HG03066 (cell line): ENCODE results near the gene PARD6G.
"Not testable (repeated sequence)": the region's sequence is repeated elsewhere in the genome, so short reads cannot be mapped to it uniquely, and the experiment has no call there.

Source experiments
- ATAC-seq: cut with Tn5 transposase; IDR thresholded peaks from one replicate; pipeline ENCODE4 v1.9.1; 2021; ENCODE audit warnings: low read depth; ENCODE audit not compliant: unreplicated experiment

Gene PARD6G

DNA sequence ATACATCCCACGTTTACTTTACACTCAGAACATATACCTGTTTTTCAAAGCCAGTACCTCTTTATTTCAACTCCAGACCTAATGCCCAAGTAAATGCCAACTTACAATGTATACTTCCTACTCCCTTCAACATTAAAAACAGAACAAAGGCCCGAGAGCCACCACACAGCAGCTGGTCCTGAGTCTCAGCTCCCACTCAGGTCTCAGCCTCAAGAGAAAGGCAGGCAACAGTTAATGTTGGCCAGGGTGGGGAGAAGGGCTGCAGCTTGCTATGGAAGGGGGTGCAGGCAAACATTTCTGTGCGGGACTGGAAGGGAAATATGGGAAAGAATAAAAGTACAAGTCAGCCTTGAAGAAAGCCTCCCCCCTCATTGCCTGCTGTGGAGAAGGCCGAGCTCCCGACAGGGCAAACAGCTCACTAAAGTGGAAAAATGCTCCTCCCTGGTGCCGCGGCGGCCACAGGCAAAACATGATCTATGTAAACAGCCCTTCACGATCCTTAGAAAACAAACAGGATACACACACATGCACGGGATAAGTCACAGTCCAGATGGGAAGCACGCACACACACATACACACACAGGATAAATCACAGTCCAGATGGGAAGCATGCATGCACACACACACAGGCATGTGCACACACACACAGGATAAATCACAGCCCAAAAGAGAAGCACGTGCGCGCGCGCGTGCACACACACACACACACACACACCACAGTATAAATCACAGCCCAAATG is 70.8 kb downstream of the PARD6G start:
- ATAC-seq, result no peak

DNA sequence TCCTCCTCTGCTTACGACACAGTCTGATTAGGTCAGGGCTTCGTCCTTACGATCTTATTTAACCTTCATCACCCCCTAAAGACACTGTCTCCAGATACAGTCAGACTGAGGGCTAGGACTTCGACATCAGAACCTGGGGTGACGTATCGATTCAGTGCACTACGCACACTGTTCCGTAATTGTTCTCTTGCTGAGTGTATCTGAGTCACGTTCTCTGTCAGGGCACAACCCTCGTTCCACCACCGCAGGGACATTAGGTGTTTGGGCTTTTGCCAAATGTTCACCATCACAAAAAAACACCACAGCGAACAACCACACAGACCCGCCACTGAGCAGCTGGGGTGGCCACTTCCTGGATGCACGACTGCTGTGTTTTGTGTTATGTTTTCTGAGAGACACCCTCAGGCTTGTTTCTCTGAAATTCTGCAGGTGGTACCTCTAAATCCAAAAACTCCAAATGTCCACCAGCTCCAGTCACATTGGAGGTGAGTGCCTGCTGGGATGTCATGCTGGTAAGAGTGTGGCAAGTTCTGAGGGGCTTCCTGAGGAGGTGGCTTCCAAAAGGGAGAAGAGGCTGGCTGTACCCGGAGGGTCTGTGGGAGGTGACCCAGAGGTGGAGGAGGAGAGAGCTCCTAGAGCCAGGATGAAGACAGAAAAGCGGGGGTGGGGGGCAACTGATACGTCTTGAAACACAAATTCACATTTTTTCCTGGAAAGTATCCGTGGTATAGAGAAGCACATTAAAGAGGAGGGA is 71.7 kb downstream of the PARD6G start:
- ATAC-seq, result no peak

DNA sequence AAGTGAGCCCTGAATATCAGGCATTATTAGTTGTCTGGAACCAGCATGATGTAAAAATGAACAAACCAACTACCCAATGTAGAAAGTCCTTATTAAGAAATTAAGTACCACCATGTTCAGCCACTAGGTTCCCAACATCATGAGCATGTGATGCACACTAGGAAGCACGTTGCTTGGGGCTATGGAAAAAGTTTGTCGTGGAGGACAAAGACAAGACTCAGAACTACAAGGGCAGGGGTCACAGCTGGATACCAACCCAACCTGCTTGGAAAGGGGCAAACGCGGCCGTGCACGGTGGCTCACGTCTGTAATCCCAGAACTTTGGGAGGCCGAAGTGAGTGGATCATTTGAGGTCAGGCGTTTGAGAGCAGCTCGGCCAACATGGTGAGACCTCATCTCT is 74.3 kb downstream of the PARD6G start:
- no peak for ATAC-seq

DNA sequence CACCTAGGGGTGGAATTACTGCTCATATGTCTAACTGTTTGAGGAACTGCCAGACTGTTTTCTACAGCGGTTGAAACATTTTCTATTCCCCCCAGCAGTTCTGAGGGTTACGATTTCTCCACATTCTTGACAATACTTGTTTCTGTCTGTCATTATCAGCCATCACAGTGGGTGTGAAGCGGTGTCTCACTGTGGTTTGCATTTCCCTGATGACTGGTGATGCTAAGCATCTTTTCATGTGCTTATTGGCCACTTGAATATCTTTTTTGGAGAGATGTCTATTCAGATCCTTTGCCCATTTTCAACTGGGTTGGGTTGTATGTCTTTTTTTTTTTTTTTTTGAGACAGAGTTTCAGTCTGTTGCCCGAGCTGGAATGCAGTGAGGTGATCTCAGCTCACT is 75.3 kb downstream of the PARD6G start:
- ATAC-seq, result no peak

DNA sequence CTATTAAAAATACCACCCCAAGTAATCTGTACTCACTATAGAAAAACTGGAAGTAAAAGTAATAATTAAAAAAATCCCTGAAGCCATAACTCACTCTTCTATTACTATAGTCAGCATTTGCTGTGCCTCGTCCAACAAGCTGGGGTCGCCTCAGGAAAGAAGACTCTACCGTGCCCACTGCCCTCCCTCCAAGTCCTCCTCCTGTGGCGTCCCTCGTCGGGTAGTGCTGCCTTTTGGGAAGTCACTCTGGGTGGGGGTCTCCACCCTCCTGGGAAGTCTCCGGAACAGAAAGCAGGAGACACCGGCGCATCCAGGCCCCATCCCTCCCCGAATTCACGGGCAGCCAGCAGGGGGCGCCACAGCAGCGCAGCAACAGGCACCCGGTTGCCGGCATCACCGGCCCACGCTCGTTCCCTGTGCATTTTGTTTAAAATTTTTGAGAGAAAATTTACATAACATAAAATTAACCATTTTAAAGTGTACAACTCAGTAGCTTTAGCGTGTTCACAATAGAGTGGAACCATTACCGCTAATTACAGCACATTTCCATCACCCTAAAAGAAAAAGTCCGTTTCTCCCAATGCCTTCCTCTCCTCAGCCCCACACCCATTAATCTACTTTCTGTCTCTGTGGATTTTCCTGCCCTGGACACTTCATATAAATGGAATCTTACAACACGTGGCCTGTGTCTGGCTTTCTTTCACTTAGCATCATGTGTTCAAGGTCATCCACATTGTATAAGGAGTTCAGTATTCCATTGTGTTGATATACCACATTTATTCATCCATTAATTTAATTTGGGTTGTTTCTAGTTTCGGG is 76.1 kb downstream of the PARD6G start:
- ATAC-seq, result no peak

DNA sequence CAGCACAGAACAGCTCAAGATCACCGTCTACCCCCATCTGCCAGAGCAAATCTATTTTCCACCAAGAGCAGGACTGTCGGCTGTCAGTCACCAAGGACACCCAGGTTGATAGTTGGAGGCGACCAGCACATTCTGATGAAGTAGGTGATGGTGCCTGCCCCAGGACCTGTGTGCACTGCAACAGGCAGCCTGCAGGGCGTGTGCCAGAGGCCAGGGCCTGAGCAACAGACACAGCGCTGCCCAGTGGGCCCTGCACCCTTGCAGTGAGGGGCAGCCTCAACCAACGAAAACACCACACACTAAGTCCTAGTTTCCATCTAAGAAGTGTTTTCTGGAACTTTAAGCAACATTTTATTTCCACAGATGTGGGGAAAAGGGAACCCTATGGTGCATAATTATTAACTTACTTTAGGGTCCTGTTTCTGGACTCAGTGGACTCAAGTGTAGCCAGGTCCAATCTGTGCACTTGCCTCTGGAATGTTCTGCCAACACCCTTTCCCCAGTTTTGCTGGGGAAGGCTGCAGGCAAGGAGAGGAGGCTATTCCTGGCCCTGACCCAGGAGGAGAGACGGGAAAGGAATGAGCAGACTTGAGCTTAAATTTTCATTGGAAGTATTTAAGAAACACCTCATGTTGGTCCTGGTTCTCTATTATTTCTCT is 76.8 kb downstream of the PARD6G start:
- ATAC-seq, result no peak

DNA sequence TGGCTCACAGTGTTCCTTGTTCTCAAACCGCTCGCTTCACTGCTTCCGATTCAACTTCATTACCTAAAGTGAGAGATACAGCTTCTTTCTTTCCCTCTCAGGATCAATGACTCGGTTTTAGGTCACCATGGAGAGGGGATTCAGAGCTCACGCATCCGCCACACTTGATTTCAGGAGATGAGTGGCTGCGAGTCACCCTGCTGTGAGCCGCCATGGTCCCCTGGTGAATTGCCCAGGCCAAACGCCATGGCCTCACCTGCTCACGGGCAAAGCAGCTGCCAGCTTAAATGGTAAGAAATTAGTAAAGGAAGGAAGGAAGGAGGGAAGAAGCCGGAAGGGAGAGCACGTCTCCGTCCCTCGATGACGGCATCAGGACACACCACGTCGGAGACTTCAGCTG is 77.7 kb downstream of the PARD6G start:
- no peak for ATAC-seq

DNA sequence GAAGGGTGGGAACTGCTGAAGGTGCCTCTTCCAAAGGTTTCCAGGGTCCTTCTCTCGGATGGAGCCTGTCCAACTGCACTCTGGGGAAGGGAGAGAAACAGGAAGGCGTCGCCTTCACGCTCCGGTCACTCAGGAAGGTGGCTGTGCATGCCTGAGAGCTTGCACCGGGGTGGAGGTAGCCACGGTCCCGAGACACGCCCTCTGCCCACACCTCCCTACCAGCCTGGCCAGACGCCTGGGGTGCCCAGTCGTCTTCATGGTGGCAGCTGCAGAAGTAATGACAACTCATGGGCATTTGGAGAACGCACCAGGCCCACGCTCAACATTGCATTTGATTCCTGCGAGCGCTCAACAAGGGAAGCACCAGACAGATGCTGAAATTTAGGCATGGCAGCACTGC is 78.3 kb downstream of the PARD6G start:
- no peak for ATAC-seq

DNA sequence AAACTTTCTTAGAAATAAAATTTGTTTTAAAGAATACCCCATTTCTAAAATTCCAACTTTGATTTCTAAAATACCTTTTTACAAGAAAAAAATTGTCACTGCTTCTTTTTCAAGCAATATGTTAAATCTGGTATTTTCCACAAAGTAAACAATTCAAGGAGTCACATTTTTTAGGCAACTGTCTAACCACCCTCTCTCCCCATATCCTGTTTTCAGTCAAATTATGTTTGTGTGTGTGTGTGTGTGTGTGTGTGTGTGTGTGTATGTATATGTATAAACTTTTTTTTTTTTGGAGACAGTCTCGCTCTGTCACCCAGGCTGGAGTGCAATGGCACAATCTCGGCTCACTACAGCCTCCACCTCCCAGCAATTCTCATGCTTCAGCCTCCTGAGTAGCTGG is 79.0 kb downstream of the PARD6G start:
- no peak for ATAC-seq

DNA sequence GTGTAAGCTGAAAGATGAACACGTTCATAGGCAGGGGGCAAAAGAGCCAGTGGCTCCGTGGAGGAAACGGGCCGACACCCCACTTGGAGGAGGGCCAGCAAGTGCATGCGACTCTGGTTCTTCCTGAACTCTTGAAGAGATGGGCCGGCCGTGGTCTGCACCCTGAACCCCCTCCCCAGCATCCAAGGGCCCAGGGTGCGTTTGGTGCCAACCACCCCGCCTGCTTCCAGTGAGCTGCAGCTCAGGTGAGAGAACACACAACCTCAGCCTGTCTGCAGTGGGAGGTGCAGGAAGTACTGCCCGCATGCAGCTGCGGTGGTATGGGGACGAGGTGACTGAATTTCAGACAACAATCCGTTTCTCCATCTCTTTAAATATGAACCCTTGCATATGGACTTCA is 79.4 kb downstream of the PARD6G start:
- ATAC-seq, result no peak

DNA sequence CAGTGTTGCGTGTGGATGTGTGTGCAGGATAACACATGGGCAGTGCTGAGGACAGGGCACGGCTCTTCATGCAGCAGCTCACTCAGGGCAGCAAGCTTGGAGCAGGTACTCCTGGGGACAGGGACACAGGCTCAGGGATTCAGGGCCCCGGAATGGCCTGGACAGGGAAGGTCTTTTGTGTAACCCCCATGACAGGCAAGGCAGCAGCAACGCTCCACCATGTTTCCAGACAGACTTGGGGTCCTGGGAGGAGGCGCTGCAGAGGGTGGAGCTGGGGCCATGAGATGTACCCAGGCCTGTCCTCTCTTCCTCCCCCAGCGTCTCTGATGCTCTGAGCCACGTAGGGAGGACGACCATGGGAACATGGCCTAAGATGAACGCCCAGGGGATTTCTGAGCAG is 80.0 kb downstream of the PARD6G start:
- no peak for ATAC-seq

DNA sequence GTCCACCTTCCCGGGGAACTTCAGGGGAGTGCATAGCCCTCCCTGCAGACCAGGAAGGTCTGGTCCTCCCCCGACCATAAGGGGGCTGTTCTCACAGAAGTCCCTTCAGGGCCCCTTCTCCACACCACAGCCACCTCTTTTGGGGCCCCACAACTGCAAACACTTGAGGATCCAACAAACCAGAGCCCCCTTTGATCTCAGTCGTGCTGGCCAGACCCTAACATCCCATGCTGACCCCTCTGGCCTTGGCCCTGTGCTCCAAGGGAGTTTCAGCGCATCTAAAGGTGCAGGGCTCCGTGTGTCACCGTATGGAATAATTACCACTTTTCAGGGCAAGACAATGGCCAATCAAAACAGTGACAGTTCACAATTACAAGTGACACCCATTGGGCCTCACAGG is 80.6 kb downstream of the PARD6G start:
- ATAC-seq, result no peak

DNA sequence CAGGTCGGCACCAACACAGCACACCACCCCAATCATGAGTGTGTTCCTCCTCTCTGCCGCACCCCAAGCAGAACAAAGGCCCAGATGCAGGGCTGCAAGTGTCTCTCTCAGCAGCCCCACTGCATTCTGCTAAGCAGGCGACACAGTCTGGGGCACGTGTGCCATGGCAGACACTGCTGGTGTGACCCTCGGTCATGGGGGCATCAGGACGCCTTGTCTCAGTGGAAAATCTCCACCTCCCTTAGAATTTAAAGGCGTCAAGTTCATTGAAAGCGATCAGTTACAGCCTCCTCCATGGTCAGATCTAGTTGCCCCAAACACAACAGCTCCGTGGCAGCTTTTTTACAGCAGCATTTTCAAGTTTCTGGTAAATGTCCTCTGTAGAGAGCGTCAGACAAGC is 81.1 kb downstream of the PARD6G start:
- ATAC-seq, result no peak

DNA sequence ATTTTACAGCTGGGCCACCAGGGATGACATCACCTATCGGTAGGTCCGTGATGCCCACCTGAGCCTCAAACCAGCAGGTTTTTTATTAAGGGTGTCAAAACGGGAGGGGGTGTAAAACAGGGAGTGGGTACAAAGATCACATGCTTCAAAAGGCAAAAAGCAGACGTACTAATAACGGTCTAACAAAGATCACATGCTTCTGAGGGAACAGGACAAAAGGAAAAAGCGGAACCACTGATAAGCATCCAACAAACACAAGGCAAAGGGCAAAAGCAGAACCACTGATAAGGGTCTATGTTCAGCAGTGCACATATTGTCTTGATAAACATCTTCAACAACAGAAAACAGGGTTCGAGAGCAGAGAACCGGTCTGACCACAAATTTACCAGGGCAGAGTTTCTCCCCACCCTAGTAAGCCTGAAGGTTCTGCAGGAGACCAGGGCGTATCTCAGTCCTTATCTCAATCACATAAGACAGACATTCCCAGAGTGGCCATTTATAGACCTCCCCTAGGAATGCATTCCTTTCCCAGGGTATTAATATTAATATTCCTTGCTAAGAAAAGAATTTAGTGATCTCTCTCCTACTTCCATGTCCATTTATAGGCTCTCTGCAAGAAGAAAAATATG is 82.5 kb downstream of the PARD6G start:
- not testable (repeated sequence) for ATAC-seq

DNA sequence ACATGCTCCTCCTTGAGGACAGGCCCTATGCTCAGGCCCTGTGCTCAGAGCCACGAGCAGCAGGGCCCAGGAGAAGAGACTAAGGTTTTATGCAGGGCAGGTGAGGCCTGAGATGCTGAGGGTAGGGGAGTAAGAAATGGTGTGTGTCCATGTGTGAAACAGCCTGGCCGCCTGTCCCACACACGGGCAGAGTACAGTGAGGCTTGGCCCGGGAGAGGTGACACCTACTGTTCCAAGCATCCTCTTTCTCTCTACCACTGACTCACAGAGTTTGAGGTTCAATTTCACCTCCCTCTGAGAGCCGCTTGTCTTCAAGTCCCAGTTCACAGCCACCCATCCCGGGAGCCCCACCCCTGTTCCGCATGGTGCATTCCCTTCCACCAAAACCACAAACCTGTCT is 84.1 kb downstream of the PARD6G start:
- ATAC-seq, result no peak

DNA sequence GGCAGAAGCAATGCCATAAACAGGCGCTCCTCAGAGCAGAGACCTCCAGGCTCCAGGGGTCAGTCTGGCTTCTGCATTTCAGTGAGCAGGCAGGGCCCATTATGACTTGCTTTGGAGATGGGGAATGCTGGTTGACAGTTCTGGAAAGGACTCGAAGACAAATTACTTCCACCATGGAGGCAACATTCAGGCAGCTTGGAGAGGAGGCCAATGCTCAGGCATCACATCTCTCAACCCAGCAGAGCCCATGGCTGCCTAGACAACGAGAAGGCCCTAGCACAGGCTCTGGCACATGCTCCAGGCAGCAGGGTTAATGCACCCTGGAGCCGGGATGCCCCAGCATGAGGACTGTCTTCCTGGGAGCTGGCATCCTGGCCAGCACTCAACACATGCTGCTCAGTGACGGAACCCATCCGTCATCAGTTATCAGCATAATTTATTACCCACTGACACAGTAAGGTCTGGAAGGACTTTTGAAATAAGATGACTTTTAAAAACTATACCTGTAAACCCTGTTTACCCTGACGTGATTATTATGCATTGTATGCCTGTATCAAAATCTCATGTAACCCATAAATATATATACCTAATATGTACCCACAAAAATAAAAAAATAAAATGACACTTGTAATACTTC is 85.4 kb downstream of the PARD6G start:
- ATAC-seq, result no peak

DNA sequence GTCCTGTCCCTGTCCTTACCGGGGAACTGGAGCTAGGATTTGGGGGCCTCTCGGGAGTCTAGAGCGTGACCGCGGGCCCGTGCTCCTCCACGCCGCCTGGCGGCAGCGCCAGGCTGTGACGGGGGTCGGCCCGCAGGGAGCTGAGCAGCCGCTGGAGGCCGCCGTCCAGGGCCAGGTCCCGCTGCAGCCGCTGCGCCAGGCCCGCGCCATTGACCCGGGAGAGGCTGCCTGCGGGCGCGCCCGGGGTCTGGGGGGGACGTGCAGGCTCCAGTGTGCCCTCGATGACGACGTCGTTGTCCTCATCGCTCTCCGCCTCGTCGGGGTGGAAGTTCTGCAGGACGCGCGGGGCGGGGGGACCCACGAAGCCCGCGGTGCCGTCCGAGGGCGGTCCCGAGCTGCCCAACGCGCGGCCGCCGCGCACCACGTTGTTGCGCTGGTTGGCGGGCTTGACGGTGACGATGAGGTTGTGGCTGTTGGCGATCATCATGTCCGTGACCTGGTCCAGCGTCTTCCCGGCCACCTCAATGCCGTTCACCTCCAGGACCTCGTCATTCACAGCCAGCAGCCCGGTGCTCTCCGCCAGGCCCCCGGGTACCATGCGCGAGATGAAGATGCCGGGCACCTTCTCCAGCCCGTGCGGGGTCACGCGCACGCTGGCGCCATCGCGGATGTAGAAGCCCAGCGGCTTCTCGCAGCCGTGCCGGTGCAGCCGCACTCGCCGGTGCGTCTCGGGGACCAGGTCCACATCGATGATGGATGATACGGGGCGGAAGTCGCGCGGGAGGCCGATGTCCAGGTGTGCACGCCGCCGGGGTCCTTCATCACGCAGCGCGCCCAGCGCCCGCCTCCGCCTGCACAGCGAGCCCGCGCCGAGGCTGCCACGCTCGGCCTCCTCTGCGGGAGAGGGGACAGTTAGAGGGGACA is 87.3 kb downstream of the PARD6G start:
- no peak for ATAC-seq

DNA sequence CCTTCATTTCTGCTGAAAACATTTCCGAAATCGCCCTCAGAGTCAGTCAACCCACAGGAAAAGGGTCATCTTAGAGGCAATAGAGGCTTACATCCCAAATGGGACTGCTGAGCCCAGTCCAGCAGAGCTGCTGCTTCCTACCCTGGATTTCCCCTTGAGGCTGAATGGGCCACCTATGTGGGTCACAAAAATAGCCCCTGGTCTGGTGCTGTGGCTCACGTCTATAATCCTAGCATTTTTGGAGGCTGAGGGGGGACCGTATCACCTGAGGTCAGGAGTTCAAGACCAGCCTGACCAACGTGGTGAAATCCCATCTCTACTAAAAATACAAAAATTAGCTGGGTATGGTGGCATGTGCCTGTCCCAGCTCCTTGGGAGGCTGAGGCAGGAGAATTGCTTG is 88.9 kb downstream of the PARD6G start:
- ATAC-seq, result no peak
